SK-N-SH treated with all-trans-retinoic acid at 6 μM for 48 hours (cell line): Measurements from ENCODE around the gene OXER1.

ENCODE experiments used
- ATAC-seq: fragments of 200-7000 bp; cut with Tn5 transposase; 3 replicates; pipeline ENCODE4 v1.9.1; 2020; ENCODE audit warnings: mild to moderate bottlenecking, moderate library complexity
- ARNTL ChIP-seq: fragments of 450-650 bp; formaldehyde crosslinking; IDR thresholded peaks from 2 replicates; pipeline ENCODE4 v1.5.0; 2020; ENCODE audit warnings: low read depth, mild to moderate bottlenecking, moderate library complexity, borderline replicate concordance
- BACH2 ChIP-seq: fragments of 250-450 bp; sonication (Bioruptor Pico); IDR thresholded peaks from 2 replicates; pipeline ENCODE4 v1.9.0; 2021; ENCODE audit warnings: mild to moderate bottlenecking, borderline replicate concordance
- CSDC2 ChIP-seq: fragments of 250-450 bp; sonication (Bioruptor Pico); IDR thresholded peaks from 2 replicates; pipeline ENCODE4 v1.5.0; 2020; ENCODE audit warnings: mild to moderate bottlenecking, moderate library complexity
- GLIS3 ChIP-seq: fragments of 250-450 bp; sonication (Bioruptor Pico); IDR thresholded peaks from 2 replicates; pipeline ENCODE4 v1.5.0; 2020; ENCODE audit warnings: mild to moderate bottlenecking, moderate library complexity
- ISL1 ChIP-seq: fragments of 250-450 bp; sonication (Bioruptor Pico); IDR thresholded peaks from 2 replicates; pipeline ENCODE4 v2.1.2; 2022; ENCODE audit warnings: mild to moderate bottlenecking, moderate library complexity
- OSR1 ChIP-seq: fragments of 250-450 bp; sonication (Bioruptor Pico); IDR thresholded peaks from 2 replicates; pipeline ENCODE4 v1.8.0; 2022; ENCODE audit warnings: moderate library complexity, mild to moderate bottlenecking, inconsistent platforms
- PATZ1 ChIP-seq: fragments of 250-450 bp; sonication (Bioruptor Pico); IDR thresholded peaks from 2 replicates; pipeline ENCODE4 v1.8.0; 2020; ENCODE audit warnings: mild to moderate bottlenecking, moderate library complexity, borderline replicate concordance
- PPARA ChIP-seq: fragments of 250-450 bp; sonication (Bioruptor Pico); IDR thresholded peaks from 2 replicates; pipeline ENCODE4 v1.5.0; 2020; ENCODE audit warnings: mild to moderate bottlenecking, borderline replicate concordance
- RARB ChIP-seq: fragments of 250-450 bp; sonication (Bioruptor Pico); IDR thresholded peaks from 2 replicates; pipeline ENCODE4 v1.8.0; 2021; ENCODE audit warnings: mild to moderate bottlenecking, moderate library complexity
- SNAI2 ChIP-seq: fragments of 250-450 bp; sonication (Bioruptor Pico); IDR thresholded peaks from 2 replicates; pipeline ENCODE4 v1.5.0; 2020; ENCODE audit warnings: mild to moderate bottlenecking, moderate library complexity
- TCF4 ChIP-seq: fragments of 250-450 bp; sonication (Bioruptor Pico); IDR thresholded peaks from 2 replicates; pipeline ENCODE4 v1.8.0; 2021; ENCODE audit warnings: mild to moderate bottlenecking, moderate library complexity, borderline replicate concordance
- TOX ChIP-seq: fragments of 250-450 bp; sonication (Bioruptor Pico); IDR thresholded peaks from 2 replicates; pipeline ENCODE4 v1.8.0; 2021; ENCODE audit warnings: mild to moderate bottlenecking, moderate library complexity, borderline replicate concordance
- ZC3H10 ChIP-seq: fragments of 250-450 bp; sonication (Bioruptor Pico); IDR thresholded peaks from 2 replicates; pipeline ENCODE4 v1.5.1; 2021; ENCODE audit warnings: mild to moderate bottlenecking, moderate library complexity
- ZFP3 ChIP-seq: fragments of 250-450 bp; sonication (Bioruptor Pico); IDR thresholded peaks from 2 replicates; pipeline ENCODE4 v1.5.0; 2020; ENCODE audit warnings: mild to moderate bottlenecking, moderate library complexity
- ZFP30 ChIP-seq: fragments of 450-650 bp; formaldehyde crosslinking; IDR thresholded peaks from 2 replicates; pipeline ENCODE4 v1.5.0; 2022; ENCODE audit warnings: mild to moderate bottlenecking, moderate library complexity
- ZNF565 ChIP-seq: fragments of 450-650 bp; formaldehyde crosslinking; conservative IDR thresholded peaks from 2 replicates; pipeline ENCODE4 v1.5.0; 2020; ENCODE audit warnings: low read depth, mild to moderate bottlenecking, moderate library complexity
- ZNF70 ChIP-seq: fragments of 450-650 bp; formaldehyde crosslinking; IDR thresholded peaks from 2 replicates; pipeline ENCODE4 v1.5.0; 2020; ENCODE audit warnings: mild to moderate bottlenecking, moderate library complexity
- ZNF8 ChIP-seq: fragments of 450-650 bp; formaldehyde crosslinking; IDR thresholded peaks from 2 replicates; pipeline ENCODE4 v1.5.0; 2020; ENCODE audit warnings: mild to moderate bottlenecking, moderate library complexity
- TF ChIP-seq, protein P1 (sequence below): fragments of 250-450 bp; sonication (Bioruptor Pico); IDR thresholded peaks from 2 replicates; pipeline ENCODE4 v1.8.0; 2021; ENCODE audit warnings: low read depth, mild to moderate bottlenecking, moderate library complexity, borderline replicate concordance
- TF ChIP-seq, protein P2 (sequence below): fragments of 250-450 bp; sonication (Bioruptor Pico); IDR thresholded peaks from 2 replicates; pipeline ENCODE4 v1.5.1; 2020; ENCODE audit warnings: low read depth, mild to moderate bottlenecking, moderate library complexity

Gene OXER1, protein sequence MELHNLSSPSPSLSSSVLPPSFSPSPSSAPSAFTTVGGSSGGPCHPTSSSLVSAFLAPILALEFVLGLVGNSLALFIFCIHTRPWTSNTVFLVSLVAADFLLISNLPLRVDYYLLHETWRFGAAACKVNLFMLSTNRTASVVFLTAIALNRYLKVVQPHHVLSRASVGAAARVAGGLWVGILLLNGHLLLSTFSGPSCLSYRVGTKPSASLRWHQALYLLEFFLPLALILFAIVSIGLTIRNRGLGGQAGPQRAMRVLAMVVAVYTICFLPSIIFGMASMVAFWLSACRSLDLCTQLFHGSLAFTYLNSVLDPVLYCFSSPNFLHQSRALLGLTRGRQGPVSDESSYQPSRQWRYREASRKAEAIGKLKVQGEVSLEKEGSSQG

DNA sequence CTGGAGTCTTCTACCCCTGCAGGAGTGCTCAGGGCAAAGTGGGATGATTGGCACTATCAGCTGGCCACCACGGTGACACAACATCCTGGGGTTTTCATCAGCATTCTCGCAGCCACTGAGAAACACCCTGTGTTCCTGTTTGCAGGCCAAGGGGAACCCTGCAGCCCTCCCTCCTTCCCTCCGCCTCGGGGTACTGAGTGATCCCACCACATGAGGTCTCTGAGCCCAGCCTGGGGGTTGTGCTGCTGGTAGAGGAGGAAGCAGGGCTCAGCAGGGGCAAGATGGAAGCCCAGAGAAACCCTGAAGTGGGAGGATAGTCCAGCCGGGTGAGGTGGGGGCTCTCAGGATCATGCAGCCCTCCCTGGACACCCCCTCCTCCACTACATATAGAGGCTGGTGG lies at the start of gene OXER1:
TSS of gene OXER1 (minus strand) at position 40 of the 400 bp plus-strand sequence. CDS start 73 bp downstream, outside the sequence.
- TF ChIP-seq OSR1 (CRISPR knock-in tag) = no peak
- TF ChIP-seq BACH2 = no peak
- no peak for TF ChIP-seq ZC3H10 (CRISPR knock-in tag)
- no peak for TF ChIP-seq ARNTL (CRISPR knock-in tag)
- TF ChIP-seq ZNF565 (CRISPR knock-in tag) = no peak
- TF ChIP-seq, protein P1, sequence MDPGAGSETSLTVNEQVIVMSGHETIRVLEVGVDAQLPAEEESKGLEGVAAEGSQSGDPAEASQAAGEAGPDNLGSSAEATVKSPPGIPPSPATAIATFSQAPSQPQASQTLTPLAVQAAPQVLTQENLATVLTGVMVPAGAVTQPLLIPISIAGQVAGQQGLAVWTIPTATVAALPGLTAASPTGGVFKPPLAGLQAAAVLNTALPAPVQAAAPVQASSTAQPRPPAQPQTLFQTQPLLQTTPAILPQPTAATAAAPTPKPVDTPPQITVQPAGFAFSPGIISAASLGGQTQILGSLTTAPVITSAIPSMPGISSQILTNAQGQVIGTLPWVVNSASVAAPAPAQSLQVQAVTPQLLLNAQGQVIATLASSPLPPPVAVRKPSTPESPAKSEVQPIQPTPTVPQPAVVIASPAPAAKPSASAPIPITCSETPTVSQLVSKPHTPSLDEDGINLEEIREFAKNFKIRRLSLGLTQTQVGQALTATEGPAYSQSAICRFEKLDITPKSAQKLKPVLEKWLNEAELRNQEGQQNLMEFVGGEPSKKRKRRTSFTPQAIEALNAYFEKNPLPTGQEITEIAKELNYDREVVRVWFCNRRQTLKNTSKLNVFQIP (CRISPR knock-in tag) = no peak
- TF ChIP-seq ZNF70 (CRISPR knock-in tag) = no peak
- no peak for TF ChIP-seq TOX (CRISPR knock-in tag)
- TF ChIP-seq GLIS3 (CRISPR knock-in tag) = no peak
- no peak for TF ChIP-seq RARB (CRISPR knock-in tag)
- TF ChIP-seq, all 23 proteins: peak for 0
- ATAC-seq = no peak

DNA sequence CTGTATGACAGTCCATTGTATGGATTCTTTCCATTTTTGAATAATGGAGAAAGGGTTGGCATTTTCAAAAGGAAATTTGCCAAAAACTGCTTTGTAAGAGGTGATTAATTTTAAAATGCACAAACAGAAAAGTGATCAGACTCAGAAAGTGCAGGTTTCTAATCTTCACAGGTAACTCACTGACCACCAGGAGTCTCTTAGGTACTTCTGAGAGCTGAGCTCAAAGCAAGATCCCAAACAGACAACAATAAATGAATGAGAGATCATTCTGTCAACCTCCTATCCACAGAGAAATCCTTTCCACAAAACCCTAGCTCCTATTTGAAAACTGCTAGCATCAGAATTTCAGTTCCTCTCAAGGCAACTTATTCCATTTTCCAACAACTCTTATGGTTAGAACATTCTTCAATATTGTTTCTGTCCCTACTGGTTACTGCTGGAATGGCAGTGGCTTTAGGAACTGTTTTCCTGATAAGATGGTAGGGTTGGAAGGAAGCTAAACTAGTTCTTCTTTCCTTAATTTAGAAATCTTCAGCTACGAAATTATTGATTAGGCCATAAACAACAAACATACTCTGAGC lies 49.1 kb upstream of the OXER1 start:
- ATAC-seq = no peak
- no peak for TF ChIP-seq GLIS3 (CRISPR knock-in tag)

GRCh38 chr2:42810971-42811811 lies 47.3 kb upstream of the OXER1 start:
- TF ChIP-seq, protein P2, sequence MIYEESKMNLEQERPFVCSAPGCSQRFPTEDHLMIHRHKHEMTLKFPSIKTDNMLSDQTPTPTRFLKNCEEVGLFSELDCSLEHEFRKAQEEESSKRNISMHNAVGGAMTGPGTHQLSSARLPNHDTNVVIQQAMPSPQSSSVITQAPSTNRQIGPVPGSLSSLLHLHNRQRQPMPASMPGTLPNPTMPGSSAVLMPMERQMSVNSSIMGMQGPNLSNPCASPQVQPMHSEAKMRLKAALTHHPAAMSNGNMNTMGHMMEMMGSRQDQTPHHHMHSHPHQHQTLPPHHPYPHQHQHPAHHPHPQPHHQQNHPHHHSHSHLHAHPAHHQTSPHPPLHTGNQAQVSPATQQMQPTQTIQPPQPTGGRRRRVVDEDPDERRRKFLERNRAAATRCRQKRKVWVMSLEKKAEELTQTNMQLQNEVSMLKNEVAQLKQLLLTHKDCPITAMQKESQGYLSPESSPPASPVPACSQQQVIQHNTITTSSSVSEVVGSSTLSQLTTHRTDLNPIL (CRISPR knock-in tag) = no peak
- TF ChIP-seq, protein P1 (CRISPR knock-in tag) = no peak
- TF ChIP-seq PPARA (CRISPR knock-in tag) (no peak), SNAI2 (no peak), ARNTL (CRISPR knock-in tag) (no peak), CSDC2 (CRISPR knock-in tag) (no peak), TCF4 (CRISPR knock-in tag) (no peak), PATZ1 (no peak), ZNF70 (CRISPR knock-in tag) (no peak), OSR1 (CRISPR knock-in tag) (no peak), ZFP3 (no peak), ISL1 (CRISPR knock-in tag) (no peak), TOX (CRISPR knock-in tag) (no peak), ZFP30 (no peak), ZNF8 (CRISPR knock-in tag) (no peak), ZNF565 (CRISPR knock-in tag) (no peak)
- TF ChIP-seq, all 23 proteins: peak for 0
- ATAC-seq = no peak; the same call in 2 of the 3 replicates
